HG03025 (cell line): ENCODE results near the gene MBD2.
"Not testable (repeated sequence)": the region's sequence is repeated elsewhere in the genome, so short reads cannot be mapped to it uniquely, and the experiment has no call there.

ENCODE experiments used
- ATAC-seq: cut with Tn5 transposase; IDR thresholded peaks from one replicate; pipeline ENCODE4 v1.9.1; 2021; ENCODE audit warnings: mild to moderate bottlenecking, moderate library complexity; ENCODE audit not compliant: unreplicated experiment, low FRiP score

MBD2 gene

DNA sequence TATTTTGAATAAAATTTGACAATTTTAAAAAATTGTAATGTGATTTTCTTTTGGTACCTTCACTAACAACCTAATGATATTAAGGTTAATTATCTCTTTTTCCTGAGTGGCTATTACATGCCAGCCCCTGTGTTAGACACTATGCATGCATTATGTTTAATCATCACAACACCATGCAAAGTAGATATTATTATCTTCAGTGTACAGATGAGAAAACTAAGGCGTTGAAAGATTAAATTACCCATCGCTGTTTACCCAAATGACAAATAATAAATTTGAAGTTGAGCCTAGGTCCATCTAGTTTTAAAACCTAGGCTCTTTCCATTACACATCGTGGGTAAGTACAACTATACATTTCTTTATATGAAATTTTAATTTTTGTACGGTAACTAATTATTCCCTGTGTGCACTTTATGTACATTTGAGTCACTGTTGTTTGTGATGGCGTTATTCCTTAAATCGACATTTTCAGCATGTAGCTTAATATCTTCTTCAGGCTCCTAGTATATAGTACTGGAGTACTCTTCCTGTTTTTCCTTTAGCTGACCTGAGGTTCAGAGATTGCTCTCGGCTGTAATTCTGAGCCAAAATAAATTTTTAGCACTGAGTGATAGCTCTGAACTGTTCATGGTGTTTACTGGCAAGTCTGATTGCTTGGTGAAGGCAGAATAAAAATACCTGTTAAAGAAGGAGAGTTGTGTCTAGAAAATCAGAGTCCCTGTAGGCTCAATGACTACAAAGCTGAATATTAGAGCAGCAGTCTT, 13.9 kb upstream of the MBD2 start:
- ATAC-seq, result no peak

DNA sequence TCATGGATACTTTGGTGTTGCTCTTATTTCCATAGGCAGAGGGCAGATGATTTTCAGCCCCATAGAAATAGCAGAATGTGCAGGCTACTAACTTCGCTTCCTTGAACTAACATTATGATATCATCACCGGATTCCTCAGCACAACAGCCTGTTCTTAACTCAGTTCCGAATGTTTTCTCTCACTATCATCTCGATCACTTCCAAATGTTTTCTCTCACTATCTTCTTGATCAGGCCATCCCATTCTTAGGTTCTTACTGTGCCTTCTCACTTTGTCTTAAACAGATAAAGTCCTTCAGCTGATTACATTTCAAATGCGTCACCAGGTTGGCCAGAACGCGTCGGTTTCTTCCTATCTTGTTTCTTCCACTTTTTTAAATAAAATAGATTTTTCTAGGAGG, 11.4 kb upstream of the MBD2 start:
- no peak for ATAC-seq

DNA sequence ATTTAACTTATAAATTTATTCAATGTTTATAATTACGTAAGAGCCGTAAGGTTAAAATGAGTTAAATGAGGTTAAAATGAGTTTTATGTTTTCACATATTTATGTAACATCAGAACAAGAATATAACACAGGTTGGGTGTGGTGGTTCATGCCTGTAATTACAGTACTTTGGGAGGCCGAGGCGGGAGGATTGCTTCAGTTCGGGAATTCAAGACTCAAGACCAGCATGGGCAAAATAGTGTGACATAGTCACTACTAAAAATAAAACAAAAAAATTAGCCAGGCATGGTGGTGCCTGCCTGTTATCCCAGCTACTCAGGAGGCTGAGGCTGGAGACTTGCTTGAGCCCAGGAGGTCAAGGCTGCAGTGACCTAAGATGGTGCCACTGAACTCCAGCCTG, 9.3 kb upstream of the MBD2 start:
- no peak for ATAC-seq

DNA sequence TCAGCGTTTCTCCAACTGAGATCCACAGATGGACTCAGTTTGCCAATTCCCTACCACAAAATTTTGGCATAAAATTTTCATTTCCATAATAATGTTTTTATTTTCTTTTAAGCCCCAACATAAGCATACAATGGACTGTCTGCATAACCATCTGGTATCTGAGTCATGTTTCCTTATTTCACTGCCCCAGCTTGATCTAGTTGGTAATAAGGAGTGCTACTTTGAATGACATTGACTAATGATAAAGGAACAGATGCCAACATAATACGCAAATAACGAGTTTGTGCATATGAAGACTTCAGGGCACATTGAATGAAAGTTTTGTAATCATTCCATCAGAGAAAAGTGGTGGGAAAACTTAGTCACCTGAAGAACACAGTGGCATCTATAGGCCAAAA, 8.8 kb upstream of the MBD2 start:
- no peak for ATAC-seq

DNA sequence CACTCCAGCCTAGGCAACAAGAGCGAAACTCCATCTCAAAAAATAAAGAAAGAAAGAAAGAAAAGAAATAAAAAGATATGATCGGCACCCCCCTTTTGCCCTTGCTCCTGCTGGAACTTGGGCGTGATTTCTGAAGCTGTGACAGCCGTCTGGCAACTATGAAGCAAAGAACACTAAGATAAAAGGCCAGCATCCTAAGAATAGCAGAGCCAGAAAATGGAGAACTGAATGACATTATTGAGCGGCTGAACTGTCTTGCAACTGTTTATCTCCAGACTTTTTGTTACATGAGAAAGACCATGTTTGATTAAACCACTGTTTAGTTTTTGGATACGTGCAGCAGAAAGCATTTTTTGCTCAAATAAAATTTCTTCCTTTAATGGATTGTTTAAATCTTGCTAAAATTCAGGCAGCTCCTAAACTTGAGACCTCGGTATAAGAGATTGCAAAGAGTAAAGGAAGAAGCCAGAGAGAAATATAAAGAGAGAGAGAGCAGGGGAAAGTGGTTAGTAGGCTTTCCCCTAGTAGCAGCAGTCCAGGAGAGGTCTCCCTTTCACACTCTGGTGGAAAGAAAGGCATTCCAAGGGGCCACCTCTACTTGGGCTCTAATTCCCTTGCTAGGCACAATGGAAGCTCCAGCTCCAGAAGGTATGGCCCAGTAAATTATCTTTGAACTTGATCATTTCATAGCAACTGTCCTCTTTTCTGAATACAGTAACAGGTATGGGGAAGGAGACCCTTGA, 8.2 kb upstream of the MBD2 start:
- no peak for ATAC-seq

DNA sequence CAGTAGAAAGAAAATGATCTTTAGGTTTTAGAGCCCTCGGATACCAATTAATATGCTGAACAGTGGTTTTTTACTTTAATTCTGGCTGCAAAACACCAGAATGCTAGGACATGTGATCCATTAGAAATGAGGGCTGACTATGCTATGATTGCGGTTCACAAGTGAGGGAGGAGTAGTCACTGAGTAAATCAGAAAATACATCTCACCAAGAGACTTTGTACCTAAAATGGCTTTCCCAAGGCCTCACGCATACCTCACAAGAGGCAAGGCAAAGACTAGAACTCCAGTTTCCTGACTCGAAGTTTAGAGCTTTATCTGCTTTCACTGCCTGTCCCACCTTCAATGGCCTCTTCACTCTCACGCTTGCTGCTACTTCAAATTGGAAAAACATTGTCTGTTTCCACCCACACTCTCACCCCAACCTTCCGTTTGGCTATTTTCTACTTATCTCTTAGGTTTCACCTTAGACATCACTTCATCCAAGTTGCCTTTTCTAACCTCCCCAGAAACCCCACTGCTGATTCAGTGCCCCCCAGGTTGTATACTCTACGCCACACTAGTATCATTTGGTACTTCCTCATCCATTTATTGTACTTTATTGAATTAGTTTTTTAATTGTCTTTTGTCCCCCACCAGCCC, 5.1 kb upstream of the MBD2 start:
- no peak for ATAC-seq

DNA sequence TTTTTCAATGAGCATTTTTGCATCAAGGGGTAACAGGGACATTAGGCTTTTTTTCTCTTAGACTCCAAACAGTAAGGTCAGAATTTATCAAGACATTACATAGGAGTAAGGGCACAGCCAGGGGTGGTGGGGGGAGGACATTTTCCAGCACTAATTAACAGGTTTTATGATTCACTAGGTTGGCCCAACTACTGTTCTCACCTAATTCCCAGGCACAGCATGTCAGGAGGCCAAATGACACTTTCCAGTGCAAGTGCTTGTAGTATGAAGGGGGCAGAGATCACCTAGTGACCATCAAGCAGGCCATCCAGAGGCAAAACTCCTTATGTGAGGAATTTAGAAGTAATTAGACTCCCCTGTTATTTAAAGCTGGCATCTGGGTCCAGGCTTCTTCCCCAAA, 3.9 kb upstream of the MBD2 start:
- ATAC-seq, result no peak

DNA sequence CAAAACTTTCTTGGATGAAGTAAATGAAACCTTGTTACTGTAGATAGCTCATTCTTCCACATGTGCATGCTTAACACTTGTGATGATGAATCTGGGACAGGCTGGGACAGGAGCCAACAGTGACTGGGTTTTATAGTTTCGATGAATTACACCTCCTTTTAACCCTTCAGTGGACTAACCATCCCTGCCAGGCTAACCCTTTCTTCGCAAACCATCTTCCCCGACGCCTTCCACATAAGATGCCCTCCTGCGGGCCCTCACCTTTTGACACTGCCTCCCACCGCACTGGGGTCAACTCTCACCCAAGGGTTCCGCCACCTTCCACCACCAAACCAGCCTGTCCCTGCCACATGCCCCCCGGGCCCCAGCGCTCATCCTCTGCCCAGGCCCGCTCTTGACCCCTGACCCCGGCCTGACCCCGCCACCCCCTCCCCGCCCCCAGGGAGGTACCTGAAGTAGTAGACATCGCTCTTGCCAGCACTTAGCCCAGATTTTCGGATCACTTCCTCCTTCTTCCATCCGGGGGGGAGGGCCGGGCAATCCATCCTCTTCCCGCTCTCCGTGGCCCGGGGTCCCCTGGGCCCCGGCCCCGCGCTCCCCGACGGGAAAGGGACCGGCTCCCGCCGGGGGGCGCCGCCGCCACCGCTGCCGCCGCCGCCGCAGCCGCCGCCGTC, 764 bp downstream of the MBD2 start:
- ATAC-seq, result peak; percentile 22

DNA sequence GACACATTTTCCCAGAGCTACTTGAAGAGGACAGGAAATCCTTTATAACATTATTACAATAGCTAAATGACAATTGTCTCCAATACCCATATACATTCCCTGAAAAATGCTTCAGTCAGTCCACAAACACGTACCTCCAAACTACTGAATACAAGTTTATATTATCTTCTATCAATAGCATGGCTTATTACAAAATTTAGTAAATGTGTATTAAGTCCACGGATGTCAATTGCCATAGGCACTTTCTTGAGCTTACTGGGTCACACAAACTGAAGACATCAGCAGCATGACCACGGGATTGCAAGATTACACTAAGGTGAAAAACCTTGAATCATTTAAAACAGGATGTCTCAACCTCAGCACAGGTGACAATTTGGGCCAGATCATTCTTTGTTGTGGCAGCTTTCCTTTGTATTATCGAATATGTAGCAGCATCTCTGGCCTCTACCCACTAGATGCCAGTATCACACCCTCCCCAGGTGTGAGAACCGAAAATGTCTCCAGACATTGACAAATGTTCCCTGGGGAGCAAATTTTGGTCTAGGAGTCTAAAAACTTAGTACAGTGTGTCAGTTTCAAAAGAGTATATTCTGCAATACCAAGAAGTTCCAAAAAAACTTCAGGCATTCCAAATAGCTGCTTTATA, 1.4 kb downstream of the MBD2 start:
- ATAC-seq, result peak; percentile 24

DNA sequence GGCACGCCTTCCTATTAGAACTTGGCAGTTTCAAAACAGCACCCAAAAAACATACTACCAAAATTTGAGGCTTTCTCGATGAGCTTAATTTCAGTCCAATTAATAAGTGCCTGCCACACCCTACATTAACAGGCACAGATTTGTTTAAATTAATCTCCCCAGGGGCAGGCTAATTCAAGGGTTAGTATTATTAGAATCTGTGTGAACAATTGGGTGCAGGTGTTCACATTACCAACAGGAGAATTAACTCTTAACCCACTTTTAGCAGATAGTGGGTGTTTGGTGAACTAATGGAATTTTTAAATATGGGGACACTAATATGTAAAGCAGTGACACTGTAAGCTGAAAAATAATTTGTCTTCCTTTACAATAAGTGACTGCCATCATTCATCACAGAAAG, 4.1 kb downstream of the MBD2 start:
- ATAC-seq, result no peak

DNA sequence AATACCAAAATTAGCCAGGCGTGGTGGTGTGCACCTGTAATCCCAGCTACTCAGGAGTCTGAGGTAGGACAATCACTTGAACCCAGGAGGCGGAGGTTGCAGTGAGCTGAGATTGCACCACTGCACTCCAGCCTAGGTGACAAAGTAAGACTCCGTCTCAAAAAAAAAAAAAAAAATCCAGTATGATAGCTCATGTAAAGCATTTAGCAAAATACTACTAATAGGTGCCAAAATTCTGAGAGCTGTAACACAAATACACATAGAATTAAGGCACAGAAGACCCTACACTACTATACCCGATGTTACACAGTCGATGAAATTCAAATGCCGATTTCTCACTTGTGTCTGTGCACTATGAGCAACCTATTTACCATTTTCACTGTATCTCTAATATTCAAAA, 5.7 kb downstream of the MBD2 start:
- ATAC-seq, result not testable (repeated sequence)

DNA sequence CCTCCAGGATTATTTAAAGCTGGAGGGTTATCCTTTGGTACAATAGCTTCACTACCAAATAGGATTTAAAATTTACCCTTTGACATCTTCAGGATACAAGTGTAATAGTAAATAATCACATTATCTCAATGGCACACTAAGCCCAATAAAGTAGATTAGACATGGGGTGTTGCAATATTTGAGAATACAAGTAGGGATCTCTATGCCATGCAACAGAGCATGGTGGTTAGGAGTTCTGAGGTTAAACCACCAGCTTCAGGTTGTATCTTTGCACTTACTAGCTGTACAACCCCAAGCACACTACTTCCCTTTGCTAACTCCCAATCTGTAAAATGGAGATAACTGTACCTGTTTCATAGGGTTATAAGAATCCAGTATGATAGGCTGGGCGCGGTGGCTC, 6.2 kb downstream of the MBD2 start:
- no peak for ATAC-seq

DNA sequence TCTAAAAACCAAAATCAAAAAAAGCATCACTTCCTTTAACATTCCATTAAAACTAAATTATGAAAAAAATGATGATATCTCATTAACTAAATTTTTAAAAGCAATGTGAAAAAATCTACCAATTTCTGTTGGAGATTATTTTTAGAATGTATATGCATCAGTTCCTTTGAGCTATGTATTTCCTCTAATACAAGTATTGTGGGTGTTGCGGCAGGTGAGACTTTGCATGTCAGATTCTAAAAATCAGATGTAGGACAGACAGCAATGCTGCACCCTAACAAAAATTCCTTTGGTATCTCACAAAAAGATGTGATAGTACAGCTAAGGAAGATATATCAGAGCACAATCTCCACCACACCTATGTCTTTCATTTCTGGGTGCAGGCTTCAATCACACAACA, 6.8 kb downstream of the MBD2 start:
- no peak for ATAC-seq

DNA sequence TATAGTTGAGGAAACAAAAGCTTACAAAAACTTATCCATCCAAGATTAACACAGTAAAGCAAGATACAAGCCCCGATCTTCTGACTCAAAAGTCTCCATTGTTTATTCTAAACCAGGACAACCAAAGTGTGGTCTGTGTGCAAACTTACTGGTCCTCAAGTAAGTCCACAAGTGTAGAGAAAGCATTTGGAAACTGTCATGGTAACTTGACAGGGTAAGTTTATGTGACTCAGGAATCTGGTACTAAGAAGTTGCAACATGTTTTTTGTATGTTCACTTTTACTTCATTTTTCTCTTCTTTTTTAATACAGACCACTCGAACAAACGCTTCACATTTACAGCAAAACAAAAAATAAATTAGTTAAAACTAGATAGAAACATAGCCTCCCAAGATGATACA, 9.4 kb downstream of the MBD2 start:
- no peak for ATAC-seq

DNA sequence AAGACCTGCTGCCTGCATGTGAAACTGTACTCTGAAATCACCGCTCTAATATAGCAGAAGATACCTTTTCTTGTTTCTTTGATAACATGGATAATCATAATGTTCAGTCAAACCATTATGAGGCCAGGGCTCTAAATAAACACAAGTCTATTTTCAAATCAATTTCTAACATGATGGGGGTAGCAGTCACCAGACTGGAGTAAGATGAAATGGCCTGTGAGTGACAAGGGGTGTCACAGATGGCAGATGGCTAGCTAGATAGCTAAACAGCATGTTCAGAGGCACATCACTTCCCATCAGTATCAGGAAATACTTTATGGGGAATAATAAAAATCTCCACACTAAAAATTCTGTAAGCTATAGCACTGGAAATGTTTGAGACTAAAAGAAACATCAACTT, 14.0 kb downstream of the MBD2 start:
- ATAC-seq, result peak; percentile 35

DNA sequence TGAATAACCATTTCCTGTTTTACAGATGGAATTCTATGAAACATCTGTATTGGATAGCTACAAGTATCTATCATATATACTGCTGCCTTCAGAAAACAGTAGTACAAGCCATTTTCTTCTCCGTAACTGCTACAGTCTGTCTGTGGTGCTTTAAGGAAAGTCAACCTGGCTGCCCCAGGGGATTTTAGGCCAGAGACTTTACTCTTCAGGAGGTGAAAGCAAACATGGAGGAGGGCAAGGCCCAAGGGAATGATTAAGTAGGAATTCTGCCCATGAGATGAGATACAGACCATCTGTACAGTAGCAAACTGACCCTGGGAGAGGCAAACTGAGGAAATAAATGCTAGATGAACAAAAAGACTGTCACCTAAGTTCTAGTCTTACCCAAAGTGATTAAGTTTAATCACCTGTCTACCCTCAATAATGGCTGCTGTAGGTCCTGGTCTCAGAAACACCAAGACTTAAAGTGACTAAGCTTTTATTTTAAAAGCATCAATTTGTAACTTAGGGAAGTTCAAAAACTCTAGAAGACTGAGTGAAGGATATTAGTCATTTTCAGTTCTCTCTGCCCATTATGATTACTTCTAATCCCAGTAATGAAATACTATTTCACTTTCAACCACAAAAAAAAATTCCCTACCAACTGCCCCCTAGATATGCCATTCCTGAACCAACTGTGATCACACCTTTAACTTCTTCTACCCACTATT, 14.8 kb downstream of the MBD2 start:
- ATAC-seq, result peak; percentile 66

DNA sequence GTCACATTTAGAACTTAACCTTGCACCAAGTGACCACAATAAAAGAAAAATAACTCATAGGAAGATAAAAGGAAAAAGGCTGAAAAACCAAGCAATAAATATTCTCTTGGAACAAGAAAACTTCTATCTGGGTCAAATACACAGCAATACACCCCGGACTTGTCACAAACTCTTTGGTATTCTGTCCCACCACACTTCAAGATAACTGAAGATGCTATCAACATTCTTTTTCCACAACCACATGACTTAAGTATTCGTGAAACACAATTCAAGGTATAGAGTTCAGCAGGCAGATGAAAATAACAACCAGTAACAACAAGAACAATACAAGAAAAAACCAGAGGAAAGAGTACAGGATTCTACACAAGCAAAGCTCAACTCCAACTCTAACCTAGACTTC, 18.0 kb downstream of the MBD2 start:
- ATAC-seq, result no peak

DNA sequence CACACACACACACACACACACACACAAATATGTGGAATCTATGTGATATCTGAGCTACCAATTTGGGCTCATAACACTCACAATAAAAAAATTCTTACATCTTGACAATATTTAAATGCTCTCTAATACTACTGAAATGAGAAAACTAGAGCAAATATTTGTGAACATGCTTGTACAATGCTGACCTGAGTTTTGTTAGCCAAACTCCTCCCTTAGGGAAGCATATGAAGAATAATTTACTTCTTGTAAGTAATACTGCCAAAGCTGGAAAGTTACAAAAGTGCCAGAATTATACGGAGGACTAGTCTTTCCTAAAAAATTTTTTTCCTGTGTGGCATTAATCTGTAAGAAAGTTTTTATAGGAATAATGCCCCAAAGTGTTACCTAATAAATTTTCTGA, 18.5 kb downstream of the MBD2 start:
- no peak for ATAC-seq

DNA sequence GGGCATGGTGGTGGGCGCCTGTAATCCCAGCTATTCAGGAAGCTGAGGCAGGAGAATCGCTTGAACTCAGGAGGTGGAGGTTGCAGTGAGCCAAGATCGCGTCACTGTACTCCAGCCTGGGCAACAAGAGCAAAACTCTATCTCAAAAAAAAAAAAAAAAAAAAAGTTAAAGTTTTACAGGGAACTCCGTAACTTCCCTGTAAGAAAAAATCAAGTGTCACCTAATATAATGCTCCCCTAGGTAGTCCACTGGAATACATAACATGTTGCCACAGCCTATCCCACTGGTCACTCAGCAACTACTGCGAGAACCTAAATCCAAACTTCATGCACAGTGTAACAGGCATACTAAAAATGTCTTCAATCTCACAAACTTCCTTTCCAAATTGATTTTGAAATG, 19.0 kb downstream of the MBD2 start:
- ATAC-seq, result not testable (repeated sequence)

DNA sequence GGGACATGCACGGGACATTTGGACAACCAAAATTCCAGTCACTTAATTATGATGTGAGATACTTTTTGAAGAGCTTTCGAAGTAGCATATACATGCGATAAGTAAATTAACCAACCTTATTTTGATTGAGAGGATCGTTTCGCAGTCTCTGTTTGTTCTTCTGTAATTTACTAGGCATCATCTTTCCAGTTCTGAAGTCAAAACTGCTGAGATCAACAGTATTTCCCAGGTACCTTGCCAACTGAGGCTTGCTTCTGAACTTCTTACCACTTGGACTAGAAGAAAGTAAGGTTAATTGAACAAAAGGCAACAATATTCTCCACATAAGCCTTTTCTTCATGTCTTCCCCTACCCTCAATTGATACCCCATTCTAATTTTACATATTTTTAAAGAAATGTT, 19.6 kb downstream of the MBD2 start:
- ATAC-seq, result no peak
